T-helper 1 cell treated with Interleukin-12 subunit alpha and Interleukin-12 subunit beta and Interleukin-4 antibody, amounts not matched to agents 30 μg/mL and 1 μg/mL, for 36 hours (primary cell): ENCODE measurements around the gene DCUN1D2.

ENCODE experiments used
- H3K27ac Mint-ChIP-seq: one replicate; pipeline ENCODE4 v1.8.0; 2021; ENCODE audit warnings: mild to moderate bottlenecking, mixed read lengths
- H3K27me3 Mint-ChIP-seq: one replicate; pipeline ENCODE4 v1.8.0; 2021; ENCODE audit warnings: low read depth, mixed read lengths
- H3K36me3 Mint-ChIP-seq: one replicate; pipeline ENCODE4 v1.8.0; 2021; ENCODE audit warnings: low read depth, mixed read lengths
- H3K4me1 Mint-ChIP-seq: one replicate; pipeline ENCODE4 v1.8.0; 2021; ENCODE audit warnings: low read depth, mixed read lengths
- H3K4me3 Mint-ChIP-seq: one replicate; pipeline ENCODE4 v1.8.0; 2021; ENCODE audit warnings: mild to moderate bottlenecking, moderate library complexity, mixed read lengths
- H3K9me3 Mint-ChIP-seq: one replicate; pipeline ENCODE4 v1.8.0; 2021; ENCODE audit warnings: mixed read lengths

The DCUN1D2 gene

GRCh38 chr13:113490496-113491417 lies at the start of gene DCUN1D2:
Gene DCUN1D2, minus strand, starts transcription at chr13:113490711. Its CDS starts 42 bp downstream, at chr13:113490669.
- peaks cover 33% of the 10 kb centered on the region for H3K4me1 Mint-ChIP-seq
- H3K4me3 Mint-ChIP-seq = peak within 1 kb of the TSS; percentile 91
- H3K27me3 Mint-ChIP-seq = no peaks in the 10 kb centered on the region
- peak within 1 kb of the TSS; percentile 64 for H3K27ac Mint-ChIP-seq
- peaks cover 2% of the 10 kb centered on the region for H3K36me3 Mint-ChIP-seq
- no peaks in the 10 kb centered on the region for H3K9me3 Mint-ChIP-seq

DNA sequence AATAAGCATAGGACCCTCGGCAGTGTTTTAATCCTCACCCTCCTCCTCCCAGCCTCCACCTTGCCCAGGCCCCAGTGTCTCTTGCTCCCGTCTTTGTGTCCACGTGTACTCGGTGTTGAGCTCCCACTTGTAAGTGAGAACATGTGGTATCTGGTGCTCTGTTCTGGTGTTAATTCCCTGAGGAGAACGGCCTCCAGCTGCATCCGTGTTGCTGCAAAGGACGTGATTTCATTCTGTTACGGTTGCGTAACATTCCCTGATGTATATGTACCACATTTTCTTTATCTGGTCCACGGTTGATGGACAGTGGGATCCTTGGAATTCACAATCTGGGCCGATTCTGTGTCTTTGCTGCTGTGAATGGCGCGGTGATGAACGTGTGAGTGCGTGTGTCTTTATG lies 49.3 kb upstream of the DCUN1D2 start:
- no peaks in the 10 kb centered on the region for H3K4me1 Mint-ChIP-seq
- H3K27ac Mint-ChIP-seq = no peak overlapping the region
- H3K9me3 Mint-ChIP-seq = peaks cover 9% of the 10 kb centered on the region
- H3K36me3 Mint-ChIP-seq = peaks cover 22% of the 10 kb centered on the region
- H3K4me3 Mint-ChIP-seq = no peak overlapping the region
- H3K27me3 Mint-ChIP-seq = no peaks in the 10 kb centered on the region

- peaks cover 9% of the 10 kb centered on the region for H3K9me3 Mint-ChIP-seq
- H3K27ac Mint-ChIP-seq = no peak overlapping the region
- no peak overlapping the region for H3K4me3 Mint-ChIP-seq
Measured at GRCh38 chr13:113539176-113539575, 48.7 kb upstream of the DCUN1D2 start.

DNA sequence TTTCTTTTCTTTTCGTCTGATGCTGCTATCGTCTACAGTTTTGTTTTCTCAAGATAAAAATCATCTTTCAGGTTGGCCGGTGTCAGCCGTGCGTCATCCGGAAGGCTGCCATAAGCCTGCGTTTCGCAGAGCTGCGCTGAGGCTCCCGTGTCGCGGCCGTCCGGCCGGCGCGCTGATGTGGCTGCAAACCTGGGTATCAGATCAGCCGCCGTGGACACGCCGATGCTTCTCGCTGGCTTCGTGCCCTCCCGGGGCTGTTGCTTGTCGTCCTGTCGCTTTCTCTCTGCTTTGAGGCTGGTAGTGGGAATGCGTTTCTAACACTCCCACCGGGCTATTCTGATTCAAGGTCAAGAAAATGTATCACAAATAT lies 48.2 kb upstream of the DCUN1D2 start:
- H3K36me3 Mint-ChIP-seq = peaks cover 20% of the 10 kb centered on the region
- H3K4me3 Mint-ChIP-seq = no peak overlapping the region
- H3K27ac Mint-ChIP-seq = no peak overlapping the region
- no peaks in the 10 kb centered on the region for H3K4me1 Mint-ChIP-seq
- H3K27me3 Mint-ChIP-seq = no peaks in the 10 kb centered on the region
- peaks cover 9% of the 10 kb centered on the region for H3K9me3 Mint-ChIP-seq

More at GRCh38 chr13:113539176-113539575, 48.7 kb upstream of the DCUN1D2 start:
- Mint-ChIP-seq H3K27me3 (no peaks in the 10 kb centered on the region), H3K36me3 (peaks cover 22% of the 10 kb centered on the region), H3K4me1 (no peaks in the 10 kb centered on the region)

- Mint-ChIP-seq H3K27ac (no peak overlapping the region), H3K4me3 (no peak overlapping the region), H3K9me3 (peaks cover 9% of the 10 kb centered on the region), H3K4me1 (no peaks in the 10 kb centered on the region), H3K36me3 (peaks cover 18% of the 10 kb centered on the region), H3K27me3 (no peaks in the 10 kb centered on the region)
Measured at GRCh38 chr13:113537909-113538688, 47.6 kb upstream of the DCUN1D2 start.

DNA sequence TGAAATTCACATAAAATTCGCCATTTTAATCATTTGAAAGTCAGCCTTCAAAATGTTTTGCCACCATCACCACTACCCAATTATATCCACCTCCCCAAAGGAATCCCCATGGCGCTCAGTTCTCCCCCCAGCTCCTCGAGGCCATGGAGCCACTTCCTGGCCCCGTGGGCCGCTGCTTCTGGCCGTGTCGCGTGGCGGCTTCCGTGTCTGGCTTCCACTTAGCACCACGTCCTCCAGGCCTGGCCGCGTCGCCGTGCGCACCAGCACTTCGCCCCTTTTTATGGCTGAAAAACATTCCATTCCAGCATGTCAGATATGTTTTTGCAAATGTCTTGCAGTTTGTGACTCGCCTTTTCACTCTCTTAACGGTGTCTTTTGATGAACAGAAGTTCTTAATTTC lies 46.7 kb upstream of the DCUN1D2 start:
- Mint-ChIP-seq H3K4me1 (no peaks in the 10 kb centered on the region), H3K36me3 (peaks cover 18% of the 10 kb centered on the region), H3K27me3 (no peaks in the 10 kb centered on the region), H3K4me3 (no peak overlapping the region), H3K27ac (no peak overlapping the region), H3K9me3 (peaks cover 9% of the 10 kb centered on the region)

- no peaks in the 10 kb centered on the region for H3K27me3 Mint-ChIP-seq
- peaks cover 18% of the 10 kb centered on the region for H3K36me3 Mint-ChIP-seq
- no peaks in the 10 kb centered on the region for H3K4me1 Mint-ChIP-seq
- no peak overlapping the region for H3K27ac Mint-ChIP-seq
- peaks cover 9% of the 10 kb centered on the region for H3K9me3 Mint-ChIP-seq
- H3K4me3 Mint-ChIP-seq = no peak overlapping the region
Measured at GRCh38 chr13:113536461-113537110, 46.1 kb upstream of the DCUN1D2 start.

DNA sequence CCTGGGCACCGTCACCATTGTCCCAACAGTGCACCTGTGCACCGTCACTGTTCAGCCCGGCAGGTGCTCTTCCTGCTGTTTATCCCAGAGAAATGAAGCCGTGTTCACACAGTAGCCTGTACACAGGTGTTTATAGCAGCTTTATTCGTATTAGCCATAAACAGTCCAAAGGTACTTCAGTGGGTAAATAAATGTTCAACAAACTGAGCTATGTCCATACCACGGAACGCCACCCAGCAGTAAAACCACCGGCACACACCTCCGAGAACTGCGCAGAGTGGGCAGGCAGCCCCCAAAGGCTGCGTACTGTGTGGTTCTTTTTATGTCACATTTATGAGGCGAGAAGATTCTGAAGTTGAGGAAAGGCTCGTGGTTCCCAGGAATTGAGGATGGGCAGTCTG lies 44.9 kb upstream of the DCUN1D2 start:
- no peaks in the 10 kb centered on the region for H3K27me3 Mint-ChIP-seq
- no peak overlapping the region for H3K27ac Mint-ChIP-seq
- peaks cover 7% of the 10 kb centered on the region for H3K36me3 Mint-ChIP-seq
- no peaks in the 10 kb centered on the region for H3K9me3 Mint-ChIP-seq
- no peak overlapping the region for H3K4me3 Mint-ChIP-seq
- no peaks in the 10 kb centered on the region for H3K4me1 Mint-ChIP-seq

DNA sequence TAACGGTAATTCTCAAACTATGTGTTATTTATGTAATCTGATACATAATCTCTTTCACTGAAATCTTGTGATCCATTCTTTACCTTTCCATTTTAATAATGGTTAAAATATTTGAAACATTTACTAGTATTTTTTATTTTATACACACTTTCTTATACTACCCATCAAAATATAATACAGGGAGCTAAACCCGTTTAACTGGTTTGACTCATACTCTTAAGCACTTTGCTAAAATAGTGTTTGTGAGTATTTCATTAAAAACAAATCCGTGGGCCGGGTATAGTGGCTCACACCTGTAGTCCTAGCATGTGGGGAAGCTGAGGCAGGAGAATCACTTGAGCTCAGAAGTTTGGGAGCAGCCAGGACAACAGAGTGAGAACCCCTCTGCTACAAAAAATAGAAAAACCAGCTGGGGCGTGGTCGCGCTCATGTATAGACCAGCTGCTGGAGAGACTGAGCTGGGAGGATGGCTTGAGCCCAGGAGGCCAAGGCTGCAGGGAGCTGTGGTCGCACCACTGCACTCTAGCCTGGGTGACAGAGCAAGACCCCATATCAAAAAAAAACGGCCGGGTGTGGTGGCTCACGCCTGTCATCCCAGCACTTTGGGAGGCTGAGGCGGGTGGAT lies 43.8 kb upstream of the DCUN1D2 start:
- H3K9me3 Mint-ChIP-seq = no peaks in the 10 kb centered on the region
- no peak overlapping the region for H3K4me3 Mint-ChIP-seq
- no peaks in the 10 kb centered on the region for H3K4me1 Mint-ChIP-seq
- H3K27ac Mint-ChIP-seq = no peak overlapping the region
- H3K36me3 Mint-ChIP-seq = no peaks in the 10 kb centered on the region
- H3K27me3 Mint-ChIP-seq = no peaks in the 10 kb centered on the region

- Mint-ChIP-seq H3K27ac (no peak overlapping the region), H3K9me3 (no peaks in the 10 kb centered on the region), H3K27me3 (no peaks in the 10 kb centered on the region), H3K36me3 (peaks cover 4% of the 10 kb centered on the region), H3K4me3 (no peak overlapping the region), H3K4me1 (peaks cover 1% of the 10 kb centered on the region)
Measured at GRCh38 chr13:113533161-113533840, 42.8 kb upstream of the DCUN1D2 start.

GRCh38 chr13:113532156-113532806 lies 41.8 kb upstream of the DCUN1D2 start:
- Mint-ChIP-seq H3K36me3 (peaks cover 5% of the 10 kb centered on the region), H3K27ac (no peak overlapping the region), H3K27me3 (no peaks in the 10 kb centered on the region), H3K4me3 (no peak overlapping the region), H3K9me3 (no peaks in the 10 kb centered on the region), H3K4me1 (peaks cover 2% of the 10 kb centered on the region)

DNA sequence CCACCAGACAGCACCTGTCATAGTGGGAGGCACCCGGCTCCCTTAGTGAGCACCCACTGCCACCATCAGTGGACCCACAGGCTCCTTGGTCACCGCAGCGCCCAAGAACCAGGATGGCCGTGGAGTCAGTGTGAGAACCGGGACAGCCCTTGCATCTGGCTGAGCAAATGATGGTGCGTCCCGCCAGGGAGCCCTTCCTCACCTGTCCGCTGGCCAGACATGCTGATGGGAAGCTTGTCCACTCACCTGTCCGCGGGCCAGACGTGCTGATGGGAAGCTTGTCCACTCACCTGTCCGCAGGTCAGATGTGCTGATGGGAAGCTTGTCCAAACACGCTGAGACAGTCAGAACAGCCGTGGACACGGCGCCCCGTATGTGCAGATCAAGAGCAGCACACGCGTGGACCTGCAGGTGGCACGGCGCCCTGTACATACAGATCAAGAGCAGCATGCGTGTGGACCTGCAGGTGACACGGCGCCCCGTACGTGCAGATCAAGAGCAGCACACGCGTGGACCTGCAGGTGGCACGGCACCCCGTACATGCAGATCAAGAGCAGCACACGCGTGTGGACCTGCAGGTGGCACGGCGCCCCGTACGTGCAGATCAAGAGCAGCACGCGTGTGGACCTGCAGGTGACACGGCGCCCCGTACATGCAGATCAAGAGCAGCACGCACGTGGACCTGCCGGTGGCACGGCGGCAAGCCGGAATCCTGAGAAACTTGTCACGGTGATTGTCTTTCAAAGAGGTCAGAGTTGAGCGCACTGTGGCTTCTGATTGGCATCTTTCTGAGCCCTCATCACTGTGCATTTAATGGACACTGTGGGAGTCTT lies 40.7 kb upstream of the DCUN1D2 start:
- H3K4me1 Mint-ChIP-seq = peaks cover 2% of the 10 kb centered on the region
- H3K4me3 Mint-ChIP-seq = no peak overlapping the region
- H3K9me3 Mint-ChIP-seq = no peaks in the 10 kb centered on the region
- H3K36me3 Mint-ChIP-seq = peaks cover 5% of the 10 kb centered on the region
- no peak overlapping the region for H3K27ac Mint-ChIP-seq
- H3K27me3 Mint-ChIP-seq = no peaks in the 10 kb centered on the region

DNA sequence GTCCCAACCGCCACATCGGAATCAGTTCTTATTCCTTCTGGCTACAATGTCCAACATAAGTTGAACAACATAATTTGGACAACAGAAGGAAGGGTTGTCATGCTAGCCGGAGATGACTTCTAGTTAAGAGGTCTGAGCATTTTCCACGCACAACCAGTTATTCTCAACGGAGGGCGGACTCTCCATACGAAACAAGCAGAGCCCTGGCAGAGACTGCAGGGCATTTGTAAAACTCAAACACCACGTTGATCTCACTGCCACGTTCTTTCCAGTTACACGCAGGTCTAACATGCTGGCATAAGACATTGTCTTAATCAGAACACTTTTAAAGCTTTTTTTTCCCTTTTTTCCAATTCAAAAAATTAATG lies 38.3 kb upstream of the DCUN1D2 start:
- H3K27me3 Mint-ChIP-seq = no peaks in the 10 kb centered on the region
- H3K9me3 Mint-ChIP-seq = no peaks in the 10 kb centered on the region
- no peak overlapping the region for H3K4me3 Mint-ChIP-seq
- H3K27ac Mint-ChIP-seq = no peak overlapping the region
- peaks cover 5% of the 10 kb centered on the region for H3K36me3 Mint-ChIP-seq
- peaks cover 2% of the 10 kb centered on the region for H3K4me1 Mint-ChIP-seq
